GM21528 (cell line): Measurements from ENCODE around the gene APBA2.

ENCODE experiments used
- ATAC-seq: cut with Tn5 transposase; IDR thresholded peaks from one replicate; pipeline ENCODE4 v1.9.1; 2021; ENCODE audit warnings: mild to moderate bottlenecking, moderate library complexity; ENCODE audit not compliant: unreplicated experiment, low FRiP score

Gene APBA2

GRCh38 chr15:29126208-29126536 lies 240.4 kb downstream of the APBA2 start:
- ATAC-seq: no peak

DNA sequence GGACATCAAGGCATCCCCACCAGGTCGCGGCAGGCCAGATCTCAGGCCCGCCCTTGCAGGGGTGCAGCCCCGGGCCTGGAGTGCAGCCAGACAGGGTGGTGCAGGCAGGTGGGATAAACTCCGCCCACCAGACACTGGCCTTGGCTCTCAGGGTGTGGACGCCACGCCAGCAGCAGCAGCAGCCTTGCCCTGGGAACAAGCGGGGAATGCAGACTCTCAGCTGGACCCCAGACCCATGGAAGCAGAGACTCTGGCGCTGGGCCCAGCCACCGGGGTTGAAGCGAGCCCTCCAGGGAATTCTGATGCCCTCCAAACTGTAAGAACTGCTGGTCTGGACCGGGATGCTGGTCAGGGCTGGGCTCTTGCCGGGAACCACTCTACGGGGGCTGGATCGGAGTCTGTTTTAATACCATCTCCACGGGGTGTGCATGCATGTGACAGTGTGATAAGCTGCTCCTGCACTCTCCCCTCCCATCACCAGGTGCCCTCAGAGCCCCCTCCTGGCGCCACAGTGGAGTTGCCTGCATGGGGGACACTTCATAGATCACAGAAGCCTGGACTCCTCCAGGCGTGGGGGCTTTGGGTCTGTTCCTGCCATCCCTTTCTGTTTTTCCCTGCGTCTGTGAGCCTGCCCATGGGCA lies 241.2 kb downstream of the APBA2 start:
- ATAC-seq: no peak

GRCh38 chr15:29127506-29128430 lies 242.0 kb downstream of the APBA2 start:
- no peak for ATAC-seq

DNA sequence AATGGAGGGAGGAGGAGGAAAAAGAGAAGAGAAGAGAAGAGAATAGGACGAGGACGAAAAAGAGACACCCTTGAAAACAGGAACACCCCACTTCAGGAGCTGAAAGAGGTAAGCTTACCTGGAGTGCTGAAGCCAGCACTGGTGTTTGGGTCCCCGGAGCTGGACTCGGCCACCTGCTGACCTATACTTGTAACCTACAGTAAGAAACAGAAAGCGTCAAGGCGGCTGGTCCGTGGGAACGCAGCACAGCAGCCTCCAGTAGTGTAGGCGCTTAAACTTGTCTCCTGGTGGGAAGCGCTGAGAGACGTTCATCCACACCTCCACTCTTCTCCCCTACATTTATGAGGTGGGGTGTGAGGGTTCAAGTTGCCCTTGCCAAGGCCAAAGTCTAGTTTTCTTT lies 242.9 kb downstream of the APBA2 start:
- no peak for ATAC-seq

GRCh38 chr15:29129221-29129620 lies 243.4 kb downstream of the APBA2 start:
- ATAC-seq: no peak

DNA sequence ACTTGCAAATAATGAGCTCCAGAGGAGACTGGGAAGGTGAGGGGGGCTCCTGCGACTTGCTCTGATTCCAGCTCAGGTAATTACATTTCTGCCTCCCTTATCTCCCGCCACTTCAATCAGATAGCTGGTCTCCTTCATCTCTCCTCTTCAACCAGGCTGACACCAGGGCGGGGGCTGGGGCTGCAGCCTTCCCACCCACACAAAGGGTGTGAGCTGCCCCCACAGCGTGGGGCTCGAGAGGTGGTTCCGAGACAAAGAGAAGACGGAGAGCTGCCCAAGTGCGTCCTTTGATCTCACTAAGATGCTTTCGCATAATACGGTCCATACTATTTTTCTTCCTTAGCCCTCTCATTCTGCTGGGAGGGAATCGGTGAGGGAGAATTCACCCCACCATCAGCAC lies 244.2 kb downstream of the APBA2 start:
- ATAC-seq: no peak

DNA sequence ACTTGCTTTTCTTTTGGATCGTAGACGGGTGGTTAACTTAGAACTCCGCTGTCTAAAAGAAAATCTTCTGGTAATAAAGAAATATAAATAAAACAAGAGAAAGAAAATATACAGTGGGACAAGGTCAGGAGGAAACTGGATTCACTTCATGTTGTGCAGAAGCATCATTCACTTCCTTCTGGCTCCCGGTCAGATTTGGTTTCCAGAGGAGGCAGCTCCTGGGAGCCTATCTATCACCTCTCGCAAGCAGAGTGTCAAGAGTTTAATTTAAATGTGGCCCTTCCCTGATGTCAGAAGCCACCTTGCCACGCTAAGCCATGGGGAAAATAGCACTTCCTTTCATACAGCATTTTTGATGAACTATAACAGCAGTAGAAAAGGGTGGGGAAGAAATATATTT lies 244.7 kb downstream of the APBA2 start:
- no peak for ATAC-seq

GRCh38 chr15:29130951-29131839 lies 245.4 kb downstream of the APBA2 start:
- ATAC-seq: no peak

GRCh38 chr15:29131840-29132420 lies 246.2 kb downstream of the APBA2 start:
- no peak for ATAC-seq

DNA sequence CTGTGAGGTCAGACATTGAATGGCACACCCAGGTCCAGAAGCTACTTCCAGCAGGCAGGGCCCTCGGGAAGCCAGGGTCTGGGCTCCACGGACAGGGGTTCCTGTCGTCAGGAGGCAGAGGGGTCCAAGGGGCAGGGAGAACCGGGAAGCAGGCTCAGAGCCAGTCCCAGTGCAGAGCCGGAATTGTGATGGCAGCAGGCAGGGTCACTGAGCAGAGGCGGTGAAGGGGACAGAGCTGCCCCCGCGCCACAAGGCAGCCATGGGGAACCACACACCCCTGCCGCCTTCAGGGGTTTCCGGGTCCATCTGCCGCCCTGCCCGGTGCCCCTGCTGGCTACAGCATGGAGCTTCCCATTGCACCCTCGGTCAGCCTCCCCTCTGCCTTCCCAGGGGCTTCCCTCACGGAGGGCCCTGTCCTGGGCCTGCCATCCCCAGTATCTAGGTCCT lies 247.0 kb downstream of the APBA2 start:
- no peak for ATAC-seq

GRCh38 chr15:29133321-29133720 lies 247.5 kb downstream of the APBA2 start:
- ATAC-seq: no peak

- no peak for ATAC-seq
Measured at GRCh38 chr15:29133791-29134190, 248.0 kb downstream of the APBA2 start.

DNA sequence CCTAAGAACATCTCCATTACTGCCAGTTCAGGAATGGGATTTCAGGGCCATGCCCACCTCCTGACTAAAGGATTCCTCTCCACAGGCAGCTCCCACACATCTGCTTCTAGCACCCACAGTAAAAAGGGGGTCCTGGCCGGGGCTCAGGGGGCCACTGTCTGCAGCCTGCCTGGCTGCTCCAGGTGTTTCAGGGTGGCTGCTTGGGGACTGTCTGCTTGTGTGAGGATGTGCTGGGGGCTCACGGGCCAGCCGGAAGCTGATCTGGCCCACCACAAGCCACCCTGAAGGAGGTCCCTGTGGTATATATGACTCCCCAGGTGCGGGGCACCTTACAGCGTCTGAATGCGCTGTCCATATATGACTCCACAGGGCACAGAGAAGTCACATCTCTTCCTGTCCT lies 248.5 kb downstream of the APBA2 start:
- ATAC-seq: no peak

DNA sequence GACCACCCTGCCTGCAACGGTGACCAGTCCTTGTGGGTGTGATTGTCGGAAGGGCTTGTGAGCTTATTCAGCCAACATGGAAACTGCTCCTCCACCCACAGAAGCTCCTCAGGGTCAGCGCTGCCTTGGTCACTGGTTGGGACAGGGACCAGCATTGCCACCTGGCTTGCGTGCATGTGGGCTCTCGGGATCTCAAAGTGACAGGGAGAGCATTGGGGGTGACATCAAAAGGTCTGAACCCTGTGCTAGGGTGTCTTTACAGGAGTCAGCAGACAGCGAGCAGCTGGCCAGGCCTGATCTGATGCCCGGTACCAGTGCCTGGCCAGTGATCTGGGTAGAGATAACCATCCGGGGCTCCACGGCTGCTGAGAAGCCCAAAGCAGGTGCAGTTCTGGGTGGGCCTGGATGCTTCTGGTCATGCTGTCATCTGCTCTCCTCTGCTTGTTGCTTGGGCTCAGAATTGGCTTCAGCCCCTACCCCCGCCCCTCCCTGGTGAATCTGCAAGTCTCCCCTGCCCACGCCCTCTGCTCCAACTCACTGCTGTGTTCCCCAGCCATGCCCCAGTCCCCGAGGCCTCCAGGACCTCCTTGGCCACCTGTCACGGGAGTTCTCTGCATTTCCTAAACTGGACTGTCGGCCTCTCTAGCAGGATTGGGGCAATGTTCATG lies 249.0 kb downstream of the APBA2 start:
- no peak for ATAC-seq

DNA sequence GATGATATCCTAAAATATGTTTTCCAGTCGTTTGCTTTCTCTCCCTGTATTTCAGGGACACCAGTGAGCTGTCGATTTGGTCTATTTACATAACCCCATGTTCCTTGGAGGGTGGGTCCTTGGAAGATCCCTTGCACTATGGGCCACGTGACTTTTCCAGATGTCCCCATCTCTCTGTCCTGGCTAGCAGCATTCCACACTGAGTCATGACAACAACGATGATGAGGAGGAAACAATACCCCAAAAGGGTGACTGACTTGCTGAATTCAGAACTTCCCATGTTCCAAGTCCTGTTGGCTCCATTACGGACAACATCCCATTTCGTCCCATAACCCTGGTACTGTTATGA lies 249.5 kb downstream of the APBA2 start:
- ATAC-seq: no peak

- no peak for ATAC-seq
Measured at GRCh38 chr15:29135702-29136646, 250.2 kb downstream of the APBA2 start.

DNA sequence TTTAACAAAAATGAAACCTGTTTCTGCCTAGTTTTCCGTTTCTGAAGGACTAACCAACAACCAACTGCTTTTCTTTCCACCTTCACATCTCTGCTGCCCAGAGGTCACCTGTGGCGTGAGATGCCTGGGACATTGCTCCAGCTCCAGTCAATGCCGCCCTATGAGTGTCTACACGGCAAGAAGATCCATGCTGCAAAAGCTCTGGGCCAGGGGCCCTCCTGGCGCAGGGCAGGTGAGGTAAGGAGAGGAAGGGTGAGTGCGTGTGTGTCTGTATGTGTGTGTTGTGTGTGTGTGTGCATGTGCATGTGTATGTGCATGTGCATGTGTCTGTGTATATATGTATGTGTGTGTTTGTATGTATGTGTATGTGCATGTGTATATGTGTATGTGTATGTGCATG lies 252.5 kb downstream of the APBA2 start:
- no peak for ATAC-seq

- ATAC-seq: no peak
Measured at GRCh38 chr15:29139072-29139471, 253.3 kb downstream of the APBA2 start.
